Measurements from ENCODE around the gene KCNIP4.

KCNIP4 gene

GRCh38 chr4:20724915-20725314 is 1223.7 kb downstream of the KCNIP4 start:
- DNase-seq, result no peak

DNA sequence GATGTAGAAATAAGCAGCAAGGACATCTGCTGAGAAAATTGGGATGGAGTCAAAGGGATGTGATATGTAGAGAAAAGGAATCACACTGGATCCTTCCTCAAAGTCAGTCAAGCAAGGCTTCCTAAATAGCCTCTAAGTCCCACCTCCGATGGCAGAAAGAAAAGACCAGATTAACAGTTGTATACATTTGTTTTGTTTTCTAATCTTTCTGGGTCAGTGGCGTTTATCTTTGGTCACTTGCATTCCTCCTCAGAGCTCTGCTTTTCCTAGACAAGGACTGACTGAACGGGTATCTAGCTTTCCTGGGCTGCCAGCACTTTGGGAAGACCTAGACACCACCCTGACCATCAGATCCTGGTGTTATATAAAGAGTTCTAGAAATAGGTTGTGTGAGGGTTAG is 1225.1 kb downstream of the KCNIP4 start:
- no peak for DNase-seq

GRCh38 chr4:20723019-20723418 is 1225.6 kb downstream of the KCNIP4 start:
- no peak for DNase-seq

DNA sequence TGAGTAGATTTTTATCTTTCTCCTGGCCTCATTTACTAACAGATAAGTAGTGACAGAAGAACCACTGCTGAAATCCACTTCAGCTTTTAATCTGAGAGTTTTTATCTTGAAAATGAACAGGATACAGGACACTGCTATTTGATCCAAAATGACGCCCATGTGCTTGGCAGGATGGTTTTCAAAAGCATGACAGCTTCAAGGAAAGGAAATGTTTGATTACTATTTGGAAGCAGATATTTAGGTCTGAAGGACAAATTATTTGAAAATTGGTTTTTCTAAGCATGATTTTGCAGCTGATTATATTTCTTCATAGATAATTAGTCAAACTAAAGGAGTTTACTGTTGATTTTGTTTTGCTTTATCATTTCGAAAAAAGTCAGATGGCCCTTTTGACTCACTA is 1237.2 kb downstream of the KCNIP4 start:
- DNase-seq, result no peak

- DNase-seq, result peak; percentile 94
Observed at GRCh38 chr4:20700007-20700761, 1248.4 kb downstream of the KCNIP4 start, which contains the start of gene PACRGL. Gene PACRGL, plus strand, starts transcription at chr4:20700458. Its CDS starts 4,024 bp downstream, at chr4:20704482.

DNA sequence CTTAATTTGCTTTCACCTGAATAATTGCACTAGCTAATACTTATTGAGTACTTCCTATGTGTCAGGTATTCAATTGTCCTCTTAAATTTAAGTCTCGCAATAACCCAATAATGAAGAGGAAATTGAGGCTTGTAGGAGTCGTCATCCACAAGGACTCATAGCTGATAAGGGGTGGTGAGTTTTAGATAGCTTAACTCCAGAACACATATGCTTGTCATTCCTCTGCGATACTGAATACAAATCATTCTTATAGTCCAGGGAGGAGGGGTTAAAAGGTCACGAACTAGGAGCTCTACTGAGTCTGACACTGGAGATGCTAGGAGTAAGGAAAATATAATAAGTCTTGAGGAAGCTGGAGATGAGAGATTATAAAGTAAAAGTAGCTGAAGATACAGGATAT is 1249.8 kb downstream of the KCNIP4 start:
- DNase-seq, result no peak

DNA sequence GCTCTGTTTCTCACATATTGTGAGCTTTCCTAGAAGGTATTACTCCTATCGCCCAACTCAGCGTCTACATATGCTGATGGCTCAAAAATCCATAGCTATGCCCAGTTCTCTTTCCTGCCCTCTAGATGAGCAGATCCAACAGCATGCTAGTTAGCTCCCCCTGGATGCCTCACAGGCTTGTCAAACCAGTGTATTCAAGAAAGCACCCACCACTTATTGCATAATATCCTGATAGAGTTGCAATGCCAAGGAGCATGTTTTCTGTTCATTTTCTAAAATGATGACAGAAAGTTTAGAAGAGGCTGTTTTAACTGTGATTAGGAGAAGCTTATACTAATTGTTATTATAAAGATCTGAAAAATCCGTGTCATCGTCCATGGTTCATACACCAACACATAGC is 1250.2 kb downstream of the KCNIP4 start:
- no peak for DNase-seq

DNA sequence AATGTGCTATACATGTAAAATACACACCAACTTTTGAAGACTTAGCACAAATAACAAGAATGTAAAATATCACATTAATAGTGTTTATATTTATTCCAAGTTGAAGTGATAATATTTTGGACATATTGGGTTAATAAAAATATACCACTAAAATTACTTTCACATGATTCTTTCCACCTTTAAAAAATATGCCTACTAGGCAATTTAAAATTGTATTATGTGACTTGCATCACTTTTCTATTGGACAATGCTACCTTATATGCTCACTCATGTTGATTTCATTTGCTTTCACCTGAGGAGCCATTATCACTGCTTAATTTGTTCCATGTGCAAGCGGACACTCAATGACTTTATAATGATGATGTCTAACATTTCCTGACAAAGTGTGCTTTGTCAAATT is 1251.8 kb downstream of the KCNIP4 start:
- DNase-seq, result no peak

GRCh38 chr4:20687864-20688263 is 1260.7 kb downstream of the KCNIP4 start:
- no peak for DNase-seq

DNA sequence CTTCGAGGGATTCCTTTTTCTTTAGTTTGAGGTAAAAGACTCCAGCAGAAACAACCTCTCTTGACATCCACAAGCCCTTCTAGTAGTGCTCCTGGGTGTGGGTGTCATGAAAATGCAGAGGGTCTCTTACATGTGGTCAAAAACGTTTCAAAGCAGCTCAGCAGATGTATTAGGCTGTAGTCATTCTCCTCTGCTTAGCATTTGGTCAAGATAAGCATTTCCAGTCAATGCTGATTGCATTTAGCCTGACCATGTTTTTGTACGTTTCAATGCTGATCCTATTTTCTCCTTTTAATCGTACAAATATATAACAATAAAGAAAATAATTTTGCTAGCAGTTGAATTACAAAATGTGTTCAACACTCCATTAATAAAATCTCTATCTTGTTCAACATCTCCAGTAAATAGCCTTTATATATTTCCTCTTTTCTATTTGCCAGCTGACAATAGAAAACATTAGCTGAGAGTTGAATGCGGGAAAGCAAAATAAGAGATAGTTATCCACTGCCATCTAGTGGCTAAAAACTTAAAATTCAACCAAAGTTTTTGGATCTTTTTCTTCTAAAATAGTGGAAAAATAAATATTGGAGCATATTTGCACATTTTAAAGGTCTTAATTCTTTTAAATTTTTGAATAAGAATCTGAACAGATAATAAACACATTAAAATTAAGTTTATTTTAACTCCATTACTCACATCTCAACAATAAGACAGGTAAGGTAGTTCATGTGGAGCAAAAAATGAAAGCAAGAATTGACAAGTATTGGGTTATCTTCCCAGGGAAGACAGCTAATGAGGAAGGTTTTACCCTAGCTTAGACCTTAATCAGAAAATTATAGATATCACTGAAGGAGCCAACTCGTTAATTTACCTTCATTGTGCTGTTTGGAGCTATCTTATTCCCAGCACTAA is 1263.5 kb downstream of the KCNIP4 start:
- no peak for DNase-seq

DNA sequence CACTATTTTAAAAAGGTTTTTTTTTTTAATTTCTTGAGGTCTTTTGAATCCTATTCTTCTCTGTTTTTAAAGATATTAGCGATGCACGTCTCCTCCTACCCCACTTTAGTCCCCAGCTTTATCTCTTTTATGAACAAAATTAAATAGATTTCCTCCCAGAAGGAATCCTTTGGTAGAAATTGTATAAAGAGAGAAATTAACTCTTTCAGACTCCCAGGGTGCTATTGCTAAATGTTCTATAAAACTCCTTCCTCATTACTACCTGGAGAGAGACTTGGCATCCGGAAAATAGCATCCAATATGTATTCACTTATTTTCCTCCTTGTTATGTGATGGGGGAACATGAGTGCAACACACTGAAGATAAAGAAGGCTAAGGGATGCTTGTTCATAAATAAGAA is 1264.8 kb downstream of the KCNIP4 start:
- no peak for DNase-seq

- no peak for DNase-seq
Observed at GRCh38 chr4:20682853-20683252, 1265.7 kb downstream of the KCNIP4 start.

- DNase-seq, result no peak
Observed at GRCh38 chr4:20681271-20681670, 1267.3 kb downstream of the KCNIP4 start.

DNA sequence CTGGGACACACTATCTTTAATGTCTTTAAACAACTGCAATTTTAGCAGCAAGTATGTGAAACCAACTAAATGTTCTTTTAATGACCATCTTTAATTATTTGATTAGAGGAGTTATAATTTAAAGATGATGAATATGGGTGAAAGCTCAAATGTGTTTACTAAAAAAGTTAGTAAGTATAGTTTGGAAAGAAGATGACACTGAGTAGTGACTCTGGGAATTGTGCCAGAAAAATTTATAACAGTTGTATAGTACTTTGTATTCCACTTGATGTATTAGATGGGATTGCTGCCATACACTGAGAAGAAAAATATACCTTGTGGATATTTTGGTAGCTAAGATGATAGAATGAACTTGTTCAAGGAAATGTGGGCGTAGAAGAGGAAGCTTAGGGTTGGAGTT is 1267.8 kb downstream of the KCNIP4 start:
- DNase-seq, result no peak

DNA sequence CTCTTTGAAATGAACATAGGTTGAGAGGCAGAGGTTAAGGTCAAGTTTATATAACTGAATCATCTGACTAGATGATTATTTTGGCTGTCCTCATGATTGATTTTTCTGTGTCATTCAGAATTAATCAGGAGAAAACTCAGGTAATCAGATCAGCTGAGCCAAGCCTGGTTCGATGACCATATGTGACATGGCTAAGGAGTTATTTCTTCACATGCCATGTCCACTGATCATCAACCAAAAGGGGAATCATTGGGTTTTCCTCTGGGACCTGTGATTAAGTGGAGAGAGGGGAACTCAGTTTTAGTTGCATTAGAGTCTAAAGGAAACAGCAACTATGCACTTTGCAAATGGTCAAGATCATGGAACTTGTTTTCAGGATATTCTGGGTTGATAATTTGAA is 1268.6 kb downstream of the KCNIP4 start:
- no peak for DNase-seq

Data from right kidney (tissue), 1 donor.